OCI-LY3 (cell line): ENCODE data around the gene PCSK2.

ENCODE experiments used
- EZH2phosphoT487 ChIP-seq: fragments of 200-600 bp; shearing (Covaris generic); IDR thresholded peaks from 2 replicates; pipeline ENCODE4 v1.6.1; 2018; ENCODE audit warnings: antibody characterized with exemption, mixed run types, low read depth
- TF ChIP-seq, protein P1 (sequence below): fragments of 200-600, 300-600 bp; sonication (generic); IDR thresholded peaks from 2 replicates; pipeline ENCODE4 v1.5.1; 2014; ENCODE audit warnings: antibody characterized with exemption, low read length, low read depth

- TF ChIP-seq, protein P1, sequence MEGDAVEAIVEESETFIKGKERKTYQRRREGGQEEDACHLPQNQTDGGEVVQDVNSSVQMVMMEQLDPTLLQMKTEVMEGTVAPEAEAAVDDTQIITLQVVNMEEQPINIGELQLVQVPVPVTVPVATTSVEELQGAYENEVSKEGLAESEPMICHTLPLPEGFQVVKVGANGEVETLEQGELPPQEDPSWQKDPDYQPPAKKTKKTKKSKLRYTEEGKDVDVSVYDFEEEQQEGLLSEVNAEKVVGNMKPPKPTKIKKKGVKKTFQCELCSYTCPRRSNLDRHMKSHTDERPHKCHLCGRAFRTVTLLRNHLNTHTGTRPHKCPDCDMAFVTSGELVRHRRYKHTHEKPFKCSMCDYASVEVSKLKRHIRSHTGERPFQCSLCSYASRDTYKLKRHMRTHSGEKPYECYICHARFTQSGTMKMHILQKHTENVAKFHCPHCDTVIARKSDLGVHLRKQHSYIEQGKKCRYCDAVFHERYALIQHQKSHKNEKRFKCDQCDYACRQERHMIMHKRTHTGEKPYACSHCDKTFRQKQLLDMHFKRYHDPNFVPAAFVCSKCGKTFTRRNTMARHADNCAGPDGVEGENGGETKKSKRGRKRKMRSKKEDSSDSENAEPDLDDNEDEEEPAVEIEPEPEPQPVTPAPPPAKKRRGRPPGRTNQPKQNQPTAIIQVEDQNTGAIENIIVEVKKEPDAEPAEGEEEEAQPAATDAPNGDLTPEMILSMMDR, result no peak
- no peak for TF ChIP-seq EZH2phosphoT487
These were observed 49.5 kb upstream of the PCSK2 start for GRCh38 chr20:17177341-17177740.
